Sciatic nerve (tissue), 2 donors: ENCODE data around the gene PPIAL4G. TPM values are rescaled to one million over a fixed set of nuclear protein-coding genes. Genes with fewer than 3 reads are reported as not detected.
"Not testable (repeated sequence)": the region's sequence is repeated elsewhere in the genome, so short reads cannot be mapped to it uniquely, and the experiment has no call there.

Experiments used
- ATAC-seq: fragments of 200-7000 bp; cut with Tn5 transposase; one replicate; pipeline ENCODE4 v1.9.1; 2020; ENCODE audit warnings: mild to moderate bottlenecking, moderate library complexity
- DNase-seq: peaks from one replicate; pipeline ENCODE4 v3.0.0-alpha.2; 2020; ENCODE audit warnings: low spot score
- intact Hi-C: fragments of 100-400 bp; cut with DNase I; formaldehyde crosslinking; loops from one replicate; pipeline ENCODE4 v1.14.2; 2022
- total RNA-seq: library from RNA; stranded (reverse); fragmentation: NEBNext Ultra II Directional; extraction: Animal tissue kit (Norgen Biotek cat#: 25700); gene quantifications from one replicate; pipeline ENCODE4 v1.2.1, GENCODE V29; 2021
- donor health status: DM: no; HTN: no; CAD: no.
- donor health status: DM: no; HTN: no; CAD: no.

The PPIAL4G gene
- total RNA-seq, 1 donor from 2014 or later = not detected

DNA sequence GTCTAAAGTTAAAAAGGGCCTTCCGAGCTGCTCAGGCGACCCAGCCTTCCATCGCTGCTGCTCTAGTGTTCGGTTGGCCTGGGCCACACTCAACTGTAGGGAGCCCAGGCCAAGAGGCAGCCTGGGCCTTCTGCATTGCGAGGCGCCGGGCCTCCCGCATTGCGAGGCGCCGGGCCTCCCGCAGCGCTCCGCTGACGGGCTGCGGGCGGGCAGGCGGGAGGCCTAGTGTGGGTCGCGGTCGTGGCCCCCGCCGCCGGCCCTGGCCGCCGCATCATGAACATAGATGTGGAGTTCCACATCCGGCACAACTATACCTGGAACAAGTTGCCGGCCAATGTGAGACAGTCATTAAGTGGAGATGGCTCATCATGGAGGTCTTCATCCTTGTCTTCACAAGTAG, 48.3 kb downstream of the PPIAL4G start:
- no peak for DNase-seq
- no peak for ATAC-seq
- intact Hi-C loops = no loop called here

DNA sequence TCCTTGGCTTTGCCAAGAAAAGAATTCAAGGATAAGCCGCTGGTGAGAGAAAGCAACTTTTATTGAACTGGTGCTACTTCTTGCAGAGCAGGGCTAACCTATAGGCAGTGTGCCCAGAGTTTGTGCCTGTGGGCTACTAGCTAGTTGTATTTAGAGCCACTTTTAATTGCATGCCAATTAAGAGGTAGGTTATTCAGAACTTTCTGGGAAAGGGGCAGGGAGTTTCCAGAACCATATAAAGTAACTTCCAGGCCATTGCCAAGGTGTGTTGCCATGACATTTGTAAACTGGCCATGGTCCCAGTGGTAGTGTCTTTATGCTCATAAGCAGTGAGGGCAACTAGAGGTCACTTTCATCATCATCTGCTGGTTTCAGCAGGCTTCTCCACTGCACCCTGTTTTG, 50.2 kb downstream of the PPIAL4G start:
- intact Hi-C loops, DNase-seq, ATAC-seq: not testable (repeated sequence)

Other genes starting within 250 kb of the PPIAL4G start
- 60.5 TPM for gene NBPF14, start 112.7 kb upstream of the PPIAL4G start, total RNA-seq